DMS153 (cell line): ENCODE results near the gene RPS6KC1.
A peak's percentile ranks its signal among the peaks of the same experiment; 100 is the strongest.
"Not testable (repeated sequence)": the region's sequence is repeated elsewhere in the genome, so short reads cannot be mapped to it uniquely, and the experiment has no call there.

Experiments
- DNase-seq: peaks from one replicate; lab custom pipeline; 2025; lab: John Stamatoyannopoulos, UW

RPS6KC1 gene

DNA sequence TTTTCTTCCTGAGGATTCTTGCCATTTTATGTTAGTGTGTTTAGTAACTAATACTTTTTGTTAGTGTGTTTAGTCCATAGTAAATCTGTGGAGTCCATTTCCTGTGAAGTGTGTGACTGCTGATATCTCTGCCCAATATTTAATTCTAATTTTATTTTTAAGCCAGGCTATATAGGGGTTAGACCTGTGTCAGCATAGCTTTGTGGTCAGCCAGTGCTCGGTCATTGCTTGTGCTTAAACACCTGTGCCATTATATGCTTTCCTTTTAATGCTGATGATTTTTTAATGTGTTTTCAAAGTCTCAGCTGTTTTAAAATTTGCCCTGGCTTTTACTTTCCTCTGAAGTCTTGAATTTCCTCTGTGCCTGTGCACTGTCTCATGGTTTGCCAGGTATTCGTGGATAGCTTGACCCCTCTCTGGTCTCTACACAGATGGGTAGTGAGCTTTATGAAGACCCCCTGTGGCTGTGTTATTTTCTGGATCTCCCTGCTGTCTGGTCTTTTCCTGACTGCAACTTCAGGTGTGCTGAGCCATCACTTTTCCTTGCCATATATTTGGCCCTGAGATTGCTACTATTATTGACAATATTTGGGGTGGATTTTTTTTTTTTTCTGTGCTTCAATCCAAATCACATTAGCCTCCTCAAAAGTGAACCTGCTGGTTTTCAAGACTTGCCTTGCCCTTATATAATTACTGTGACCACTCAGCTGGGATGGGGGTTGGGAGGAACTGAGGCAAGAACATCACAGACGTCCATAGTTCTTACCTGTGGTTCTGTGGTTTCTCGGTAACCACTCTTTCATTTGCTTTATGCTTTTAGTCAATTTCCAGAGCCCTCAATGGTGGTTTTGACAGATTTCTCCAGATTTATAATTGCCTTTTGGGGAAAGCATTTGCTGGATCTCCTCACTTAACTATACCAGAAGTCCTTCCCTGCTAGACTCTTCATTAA, 59.6 kb downstream of the RPS6KC1 start:
- no peak for DNase-seq

DNA sequence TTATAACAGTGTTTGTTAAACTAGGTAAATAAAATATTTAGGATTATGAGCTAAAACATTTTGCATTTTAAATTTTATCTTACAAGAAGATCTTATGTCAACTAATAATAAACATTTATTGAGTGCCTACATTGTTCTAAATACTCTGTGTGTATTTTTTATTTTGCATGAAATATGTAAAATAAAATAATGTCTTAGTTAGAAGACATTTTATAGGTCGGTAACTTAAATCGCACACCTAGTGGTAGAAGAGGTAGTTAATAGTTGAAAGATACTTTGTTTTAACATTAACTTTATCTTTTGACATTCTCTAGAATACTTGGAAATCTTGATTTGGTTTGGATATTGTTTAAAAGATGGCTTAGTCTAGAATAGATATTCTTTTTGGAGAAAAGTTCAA, 60.5 kb downstream of the RPS6KC1 start:
- no peak for DNase-seq

DNA sequence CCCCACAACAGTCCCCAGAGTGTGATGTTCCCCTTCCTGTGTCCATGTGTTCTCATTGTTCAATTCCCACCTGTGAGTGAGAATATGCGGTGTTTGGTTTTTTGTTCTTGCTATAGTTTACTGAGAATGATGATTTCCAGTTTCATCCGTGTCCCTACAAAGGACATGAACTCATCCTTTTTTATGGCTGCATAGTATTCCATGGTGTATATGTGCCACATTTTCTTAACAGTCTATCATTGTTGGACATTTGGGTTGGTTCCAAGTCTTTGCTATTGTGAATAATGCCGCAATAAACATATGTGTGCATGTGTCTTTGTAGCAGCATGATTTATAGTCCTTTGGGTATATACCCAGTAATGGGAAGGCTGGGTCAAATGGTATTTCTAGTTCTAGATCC, 61.7 kb downstream of the RPS6KC1 start:
- DNase-seq = not testable (repeated sequence)

DNA sequence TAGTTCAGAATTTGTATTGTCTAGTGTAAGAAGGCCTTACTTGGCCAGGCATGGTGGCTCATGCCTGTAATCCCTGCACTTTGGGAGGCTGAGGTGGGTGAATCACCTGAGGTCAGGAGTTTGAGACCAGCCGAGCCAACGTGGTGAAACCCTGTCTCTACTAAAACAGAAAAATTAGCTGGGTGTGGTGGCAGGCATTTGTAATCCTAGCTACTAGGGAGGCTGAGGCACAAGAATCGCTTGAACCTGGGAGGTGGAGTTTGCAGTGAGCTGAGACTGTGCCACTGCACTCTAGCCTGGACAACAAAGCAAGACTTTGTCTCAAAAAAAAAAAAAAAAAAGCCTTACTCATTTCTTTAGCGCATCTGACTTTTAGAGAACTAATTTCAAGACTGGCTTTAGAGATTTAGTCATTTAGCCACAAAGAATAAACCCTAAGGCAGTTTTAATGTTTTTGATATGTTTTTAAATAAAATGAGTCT, 66.7 kb downstream of the RPS6KC1 start:
- DNase-seq = not testable (repeated sequence)

DNA sequence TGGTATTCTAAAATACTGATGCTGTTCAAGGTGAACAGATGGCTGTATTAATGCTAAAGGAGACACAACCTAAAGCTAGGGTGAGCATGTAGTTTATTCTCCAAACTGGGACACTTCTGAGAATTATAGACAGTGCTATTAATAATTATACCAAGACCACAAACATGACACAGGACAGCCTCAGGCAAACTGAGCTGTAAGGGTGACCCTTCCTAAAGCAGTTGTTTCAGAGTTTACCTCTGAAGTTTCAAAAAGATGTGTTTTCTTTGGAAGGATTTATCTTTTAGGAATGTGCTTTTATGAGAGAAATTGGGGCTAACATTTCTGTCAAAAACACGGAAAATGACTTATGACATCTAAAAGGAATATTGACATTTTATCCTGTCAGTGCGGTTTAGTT, 68.8 kb downstream of the RPS6KC1 start:
- DNase-seq = no peak

DNA sequence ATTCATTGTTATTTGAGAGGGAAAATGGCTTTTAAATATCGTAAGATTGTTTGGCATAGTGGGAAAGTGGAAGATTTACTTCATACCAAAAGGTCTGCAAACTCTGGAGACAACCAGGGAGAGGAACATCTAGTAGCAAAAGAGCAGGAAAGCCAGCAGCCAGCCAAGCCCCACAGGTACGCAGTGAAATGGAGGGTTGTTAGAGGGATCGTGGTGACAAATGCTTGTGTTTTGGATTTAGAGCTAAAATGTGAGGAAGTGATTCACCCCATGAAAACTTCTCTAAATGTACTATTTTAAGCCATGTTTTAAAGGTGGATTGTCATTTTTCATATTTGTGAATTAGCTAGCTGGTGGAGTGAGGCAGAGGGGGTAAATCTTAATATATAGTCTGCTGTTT, 69.3 kb downstream of the RPS6KC1 start:
- DNase-seq = no peak

DNA sequence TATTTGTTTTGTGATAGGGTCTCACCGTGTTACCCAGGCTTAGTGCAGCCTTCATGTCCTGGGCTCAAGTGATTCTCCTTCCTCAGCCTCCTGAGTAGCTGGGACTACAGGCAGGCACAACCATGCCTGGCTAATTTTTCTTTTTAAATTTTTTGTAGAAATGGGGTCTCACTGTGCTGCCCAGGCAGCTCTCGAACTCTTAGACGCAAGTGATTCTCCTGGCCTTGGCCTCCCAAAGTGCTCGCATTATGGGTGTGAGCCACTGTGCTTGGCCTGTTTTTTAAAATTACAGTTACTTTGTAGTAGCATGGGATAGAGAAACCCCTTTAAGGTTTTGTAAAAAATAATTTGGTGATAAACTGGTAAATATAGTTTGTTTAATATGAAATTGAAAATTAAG, 69.9 kb downstream of the RPS6KC1 start:
- DNase-seq = no peak

DNA sequence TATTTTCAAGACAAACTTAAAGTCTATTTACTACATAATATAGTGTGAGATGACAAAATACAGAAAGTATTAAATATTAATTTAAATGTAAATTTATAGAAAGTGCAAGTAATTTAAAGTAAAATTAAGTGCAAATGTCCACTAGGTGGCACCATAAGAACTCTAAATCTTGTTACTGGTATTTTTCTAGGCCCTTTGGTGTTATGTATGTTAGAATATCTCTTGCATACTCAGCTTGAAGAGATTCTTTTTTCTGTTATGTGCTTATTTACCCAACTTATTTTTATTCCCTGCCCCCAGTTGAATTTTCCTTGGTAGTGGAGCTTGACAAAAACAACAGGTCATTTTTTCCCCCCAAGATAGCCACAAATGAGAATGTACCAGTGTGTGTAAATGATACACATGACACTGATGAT, 71.5 kb downstream of the RPS6KC1 start:
- DNase-seq = peak; percentile 41

DNA sequence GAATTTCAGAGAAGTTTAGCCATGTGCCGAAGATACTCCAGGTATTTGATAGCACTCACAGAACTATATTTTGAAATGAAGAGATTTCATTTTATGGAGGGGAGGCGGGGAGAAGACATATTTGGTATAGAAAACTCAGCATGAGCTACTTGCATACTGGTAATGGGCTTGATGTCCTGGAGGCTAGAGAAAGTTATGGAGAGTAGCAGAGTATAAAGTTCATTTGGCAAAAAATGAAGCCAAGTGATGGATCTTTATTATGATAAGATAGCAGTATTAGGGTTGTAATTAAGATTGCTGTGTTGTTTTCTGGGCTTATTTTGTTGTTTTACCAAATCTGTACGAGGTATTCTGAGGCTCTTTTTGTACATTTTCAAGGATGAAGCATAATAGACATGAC, 72.0 kb downstream of the RPS6KC1 start:
- no peak for DNase-seq

DNA sequence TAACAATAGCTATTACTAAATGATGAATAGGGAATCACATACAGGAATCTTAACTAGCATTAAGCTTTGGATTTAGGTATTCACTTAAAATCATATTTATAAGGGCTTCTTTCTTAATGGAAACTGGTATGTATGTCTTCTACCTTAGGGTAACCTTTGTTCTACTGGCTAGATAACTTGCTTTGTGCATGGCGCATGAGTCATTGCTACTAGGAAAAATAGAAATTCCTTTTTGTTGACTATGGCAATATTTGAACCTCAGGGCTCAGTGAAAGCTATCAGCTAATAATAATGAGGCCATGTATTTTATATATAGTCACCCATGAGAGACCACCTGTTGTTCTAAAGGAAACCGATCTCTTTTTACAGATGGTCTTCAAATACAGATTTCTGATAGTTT, 72.5 kb downstream of the RPS6KC1 start:
- DNase-seq = no peak

DNA sequence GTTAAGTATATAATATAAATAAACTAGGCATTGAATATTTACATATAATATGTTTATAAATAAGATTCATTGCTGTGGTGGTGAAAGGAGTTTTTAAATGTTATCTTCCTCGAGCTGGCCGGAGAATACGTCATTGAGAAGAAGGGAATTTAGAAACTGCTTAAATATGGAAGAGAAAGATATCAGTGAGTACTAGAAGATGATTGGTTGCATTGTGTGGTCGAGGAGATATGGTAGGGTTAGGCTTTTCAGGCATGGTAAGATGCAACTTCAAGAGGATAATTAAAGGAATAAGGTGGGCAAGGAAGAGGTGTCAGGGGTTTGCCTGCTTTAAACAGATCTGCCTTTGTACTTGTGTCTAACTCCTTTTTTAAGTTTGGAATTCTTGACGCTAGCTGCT, 73.5 kb downstream of the RPS6KC1 start:
- DNase-seq = no peak

DNA sequence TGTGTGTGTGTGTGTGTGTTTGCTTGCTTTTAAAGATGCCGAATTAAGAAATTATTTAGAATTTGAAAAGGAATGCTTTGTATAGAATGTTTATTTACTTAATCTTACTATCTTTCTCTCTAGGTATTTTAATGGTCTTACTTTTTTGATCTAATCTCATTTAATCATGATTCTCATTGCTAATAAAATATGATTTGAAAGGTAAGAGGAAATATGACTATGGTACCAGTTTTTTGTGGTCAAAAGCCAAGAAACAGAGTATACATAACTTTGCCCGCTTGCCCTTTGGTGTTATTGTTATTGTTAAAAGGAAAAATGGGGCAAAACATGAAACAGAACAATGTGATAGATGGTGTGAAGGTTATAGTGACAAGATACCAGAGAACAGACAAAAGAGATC, 74.6 kb downstream of the RPS6KC1 start:
- no peak for DNase-seq

DNA sequence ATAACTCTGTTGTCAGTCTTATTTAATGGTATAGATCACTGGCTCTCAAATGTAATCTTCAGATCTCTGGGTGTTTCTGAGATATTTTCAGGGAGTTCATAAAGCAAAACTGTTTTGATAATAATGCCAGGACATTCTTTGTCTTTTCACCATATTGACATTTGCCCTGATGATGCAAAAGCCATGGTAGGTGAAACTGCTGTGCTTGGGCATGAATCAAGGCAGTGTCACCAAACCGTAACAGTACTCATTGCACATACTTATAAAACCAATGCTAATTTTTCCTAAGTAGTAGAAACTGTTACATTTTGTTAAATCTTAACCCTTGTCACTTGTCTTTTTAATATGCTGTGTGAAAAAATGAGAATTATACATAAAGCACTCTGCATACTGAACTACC, 76.0 kb downstream of the RPS6KC1 start:
- DNase-seq = no peak

DNA sequence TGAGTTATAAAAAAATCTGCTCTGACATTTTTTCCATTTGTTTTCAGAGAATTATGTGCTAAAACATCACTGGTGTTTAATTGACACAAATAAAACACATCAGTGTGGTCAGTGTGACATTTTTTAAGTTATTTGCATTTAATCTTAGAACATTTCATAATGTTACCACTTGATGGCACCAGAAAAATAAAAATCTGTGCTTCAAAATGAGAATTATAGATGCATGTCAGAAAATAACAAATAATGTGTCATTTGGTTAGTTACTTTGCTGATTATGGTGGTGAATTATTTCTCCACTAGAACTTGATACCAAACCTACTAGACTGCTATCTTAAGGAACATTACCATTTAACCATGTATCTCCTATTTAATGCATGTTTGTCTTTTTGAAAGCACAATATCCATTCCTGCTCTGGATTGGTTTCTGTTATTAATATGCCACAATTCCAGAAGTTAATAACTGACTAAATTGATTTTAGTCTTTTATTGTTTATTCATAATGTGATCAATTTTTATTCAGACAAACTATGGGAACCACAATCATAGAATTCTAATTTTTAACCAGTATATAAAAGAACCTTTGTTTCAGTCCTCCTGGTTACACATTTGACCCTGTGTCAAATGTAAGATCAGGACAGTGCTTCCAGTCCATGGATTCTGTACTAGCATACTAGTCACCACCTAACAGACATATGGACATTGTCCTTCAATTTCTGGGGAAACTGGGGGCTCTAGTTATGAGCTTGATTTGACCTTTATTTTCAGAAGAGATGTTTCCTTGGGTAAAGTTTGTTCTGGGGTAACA, 81.0 kb downstream of the RPS6KC1 start:
- DNase-seq = no peak

DNA sequence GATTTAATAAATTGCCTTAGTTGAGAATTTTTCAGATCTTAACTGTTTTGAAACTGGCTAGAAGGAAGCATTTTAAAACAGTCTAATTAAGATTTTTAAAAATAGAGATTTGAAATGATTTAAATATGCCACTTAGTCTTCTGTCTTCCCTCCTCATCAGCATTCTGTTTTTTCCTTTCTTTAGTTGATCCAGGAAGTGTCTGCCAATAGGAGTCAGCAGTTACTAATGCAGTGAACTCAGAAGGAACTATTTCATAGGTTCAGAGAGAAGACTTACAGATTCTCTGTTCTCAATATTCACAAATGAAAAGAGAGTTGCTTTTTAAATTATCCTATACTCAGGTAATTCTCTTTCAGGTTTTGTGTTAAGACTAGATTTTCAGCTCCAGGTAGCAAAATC, 84.5 kb downstream of the RPS6KC1 start:
- no peak for DNase-seq

DNA sequence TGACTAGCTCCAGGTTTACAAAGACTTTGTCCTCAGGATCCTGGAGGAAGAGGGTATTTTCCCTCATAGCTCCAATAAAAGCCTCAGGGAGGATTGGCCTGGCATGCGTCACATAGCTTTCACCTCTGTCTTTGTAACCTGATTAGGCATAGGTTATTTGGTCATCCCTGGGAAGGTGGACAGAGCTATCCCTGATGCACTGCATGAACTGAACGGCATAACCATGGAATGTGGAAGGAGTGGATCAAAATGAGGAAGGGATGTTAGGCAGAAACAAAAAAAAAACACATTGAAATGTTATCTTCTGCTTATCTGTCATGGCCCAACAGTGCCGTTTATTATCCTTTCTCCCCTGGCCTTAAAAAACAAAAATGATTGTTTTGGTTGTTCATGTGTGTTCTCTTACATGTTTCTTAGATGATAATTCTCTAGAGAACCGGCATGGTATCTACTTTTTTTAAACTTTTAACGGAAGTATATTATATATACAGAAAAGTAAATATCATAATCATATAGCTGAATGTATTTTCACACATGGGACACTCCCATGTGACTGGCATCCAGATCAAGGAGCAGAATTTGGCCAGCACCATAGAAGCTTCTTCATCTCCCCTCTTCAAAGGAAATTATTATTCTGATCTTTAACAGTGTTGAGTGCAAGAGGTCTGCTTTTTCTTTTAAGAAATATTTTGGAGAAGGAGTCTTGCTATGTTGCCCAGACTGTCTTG, 85.3 kb downstream of the RPS6KC1 start:
- DNase-seq = no peak

DNA sequence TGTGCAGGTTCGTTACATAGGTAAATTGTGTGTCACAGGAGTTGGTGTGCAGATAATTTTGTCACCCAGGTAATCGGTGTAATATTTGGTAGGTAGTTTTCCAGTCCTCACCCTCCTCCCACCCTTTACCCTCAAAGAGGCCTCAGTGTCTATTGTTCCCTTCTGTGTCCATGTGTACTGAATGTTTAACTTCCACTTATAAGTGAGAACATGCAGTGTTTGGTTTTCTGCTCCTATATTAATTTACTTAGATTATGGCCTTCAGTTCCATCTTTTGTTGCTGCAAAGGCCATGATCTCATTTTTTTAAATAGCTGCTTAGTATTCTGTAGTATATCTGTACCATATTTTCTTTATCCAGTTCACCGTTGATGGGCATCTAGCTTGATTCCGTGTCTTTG, 87.3 kb downstream of the RPS6KC1 start:
- DNase-seq = peak; percentile 96

DNA sequence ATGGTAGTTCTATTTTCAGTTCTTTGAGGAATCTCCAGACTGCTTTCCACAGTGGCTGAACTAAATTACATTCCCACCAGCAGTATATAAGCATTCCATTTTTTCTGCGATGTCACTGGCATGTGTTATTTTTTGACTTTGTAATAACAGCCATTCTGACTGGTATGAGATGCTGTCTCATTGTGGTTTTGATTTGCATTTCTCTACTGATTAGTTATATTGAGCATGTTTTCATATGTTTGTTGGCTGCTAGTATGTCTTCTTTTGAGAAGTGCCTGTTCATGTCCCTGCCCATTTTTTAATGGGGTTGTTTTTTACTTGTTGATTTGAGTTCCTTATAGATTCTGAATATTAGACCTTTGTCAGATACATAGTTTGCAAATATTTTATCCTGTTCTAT, 87.9 kb downstream of the RPS6KC1 start:
- no peak for DNase-seq

DNA sequence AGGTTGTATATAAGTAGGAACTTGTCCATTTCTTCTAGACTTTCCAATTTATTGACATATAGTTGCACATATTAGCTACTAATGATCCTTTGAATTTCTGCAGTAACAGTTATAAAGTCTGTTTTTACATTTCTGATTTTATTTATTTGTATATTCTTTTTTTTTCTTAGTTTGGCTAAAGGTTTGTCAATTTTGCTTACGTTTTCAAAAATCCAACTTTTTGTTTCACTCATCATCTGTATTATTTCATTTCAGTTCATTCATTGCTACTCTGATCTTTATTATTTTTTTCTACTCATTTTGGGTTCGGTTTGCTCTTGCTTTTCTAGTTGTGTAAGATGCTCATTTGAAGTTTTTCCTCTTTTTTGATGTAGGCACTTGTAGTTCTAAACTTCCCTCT, 97.9 kb downstream of the RPS6KC1 start:
- no peak for DNase-seq

DNA sequence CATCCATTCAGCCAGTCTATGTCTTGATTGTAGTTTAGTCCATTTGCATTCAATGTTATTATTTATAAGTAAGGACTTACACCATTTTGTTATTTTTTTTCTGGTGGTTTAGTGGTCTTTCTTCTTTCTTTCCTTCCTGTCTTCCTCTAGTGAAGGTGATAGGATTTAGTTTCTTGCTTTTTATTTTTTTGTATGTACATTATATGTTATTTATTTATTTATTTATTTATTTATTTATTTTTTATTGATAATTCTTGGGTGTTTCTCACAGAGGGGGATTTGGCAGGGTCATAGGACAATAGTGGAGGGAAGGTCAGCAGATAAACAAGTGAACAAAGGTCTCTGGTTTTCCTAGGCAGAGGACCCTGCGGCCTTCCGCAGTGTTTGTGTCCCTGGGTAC, 99.0 kb downstream of the RPS6KC1 start:
- not testable (repeated sequence) for DNase-seq

DNA sequence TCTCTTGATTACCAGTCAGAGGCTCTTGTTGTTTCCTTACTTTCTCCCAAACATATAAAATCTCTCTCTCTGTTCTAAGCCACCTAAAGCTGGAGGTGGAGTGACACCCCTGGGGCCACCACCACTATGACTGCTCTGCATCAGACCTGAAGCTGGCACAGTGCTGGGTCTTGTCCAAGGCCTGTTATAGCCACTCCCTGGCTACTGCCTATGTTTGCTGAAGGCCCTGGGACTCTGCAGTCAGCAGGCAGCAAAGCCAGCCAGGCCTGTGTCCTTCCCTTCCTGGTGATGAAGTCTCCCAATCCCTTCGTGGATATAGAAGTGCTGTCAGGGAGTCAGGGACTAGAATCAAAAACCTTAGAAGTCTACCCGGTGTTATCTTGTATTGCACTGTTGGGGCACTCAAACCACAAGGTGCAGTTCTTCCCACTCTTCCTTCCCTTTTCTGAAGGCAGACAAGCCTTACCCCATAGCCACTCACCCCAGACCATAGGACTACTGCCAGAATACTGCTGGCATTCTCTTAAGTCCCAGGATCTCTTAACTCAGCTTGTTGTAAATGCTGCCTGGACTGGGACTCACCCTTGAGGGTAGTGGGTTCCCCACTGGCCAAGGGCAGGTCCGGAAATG, 103.1 kb downstream of the RPS6KC1 start:
- no peak for DNase-seq

DNA sequence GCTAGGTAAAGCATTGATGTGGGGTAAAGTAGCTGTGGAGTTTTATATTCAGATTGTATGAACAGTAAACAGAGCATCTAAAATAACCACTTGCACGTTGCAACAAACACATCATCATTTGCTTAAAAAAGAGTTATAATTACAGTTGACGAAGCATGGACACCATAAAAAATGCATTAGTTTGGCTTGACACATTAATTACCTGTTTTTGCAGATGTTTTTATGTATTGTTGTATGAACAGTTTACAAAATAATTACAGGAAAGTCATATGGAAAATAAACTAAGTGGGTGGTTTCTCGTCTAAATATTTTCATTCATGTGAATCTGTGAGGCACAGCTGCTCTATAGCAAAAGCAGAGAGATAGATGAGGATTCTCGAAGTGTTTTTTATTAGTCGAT, 108.3 kb downstream of the RPS6KC1 start:
- no peak for DNase-seq
